ENCODE data around the gene DOCK10.

- TF ChIP-seq MAX (CRISPR knock-in tag; IDR thresholded peaks at IDR 0.05) (no peak), THAP12 (CRISPR knock-in tag; IDR thresholded peaks at IDR 0.05) (no peak), TAF1 (IDR thresholded peaks at IDR 0.05; ENCODE audit: control insufficient read depth, extremely low read depth, insufficient read depth, low read length, severe bottlenecking) (no peak), KAT7 (CRISPR knock-in tag; IDR thresholded peaks at IDR 0.05; ENCODE audit: borderline replicate concordance) (no peak), CTCF (IDR thresholded peaks at IDR 0.05 in 2 of 3, conservative IDR thresholded peaks at IDR 0.05 in 1 of 3; ENCODE audit: insufficient read depth in 2 of 3, low read depth in 1 of 3, low read length in 3 of 3) (no peak), POLR2AphosphoS5 (IDR thresholded peaks at IDR 0.05; ENCODE audit: control insufficient read depth, insufficient read depth, low read depth, low read length) (no peak), NFE2 (IDR thresholded peaks at IDR 0.05; ENCODE audit: low read depth) (no peak), UBTF (IDR thresholded peaks at IDR 0.05; ENCODE audit: borderline replicate concordance in 1 of 2, low read depth in 2 of 2, low read length in 2 of 2) (no peak)
Measured at GRCh38 chr2:225022188-225022587, 20.1 kb downstream of the DOCK10 start.

All from K562 (cell line).